ENCODE measurements around the gene CARMIL1.

Gene CARMIL1

DNA sequence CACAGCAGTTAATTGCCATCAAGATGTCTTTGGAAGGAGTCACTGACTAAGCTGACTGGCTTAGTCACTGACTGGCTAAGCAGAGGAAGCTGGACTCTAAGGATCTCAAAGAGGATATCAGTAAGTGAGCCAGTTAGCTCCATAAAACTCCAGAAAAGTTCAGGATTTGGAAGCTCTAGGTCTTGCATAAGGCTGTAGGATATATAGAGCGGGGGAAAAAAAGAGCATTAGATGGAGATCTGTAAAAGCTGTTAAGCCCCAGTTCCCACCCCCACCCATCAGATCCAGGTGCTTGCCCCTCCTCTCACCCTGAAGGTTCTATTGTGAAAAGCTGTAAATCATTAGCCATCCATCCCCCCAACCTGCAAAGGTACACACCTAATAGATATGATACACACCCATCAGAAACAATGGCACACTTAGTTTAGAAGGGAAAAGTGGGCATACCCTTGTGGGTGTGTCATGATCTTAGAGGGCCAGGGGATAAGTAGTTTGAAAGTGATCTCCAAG, 32.2 kb downstream of the CARMIL1 start:
- TF ChIP-seq GATA3 (IDR thresholded peaks at IDR 0.05; ENCODE audit: low read depth, low read length), result no peak
- TF ChIP-seq GATA2 (IDR thresholded peaks at IDR 0.05; ENCODE audit: low read depth, low read length), result no peak

DNA sequence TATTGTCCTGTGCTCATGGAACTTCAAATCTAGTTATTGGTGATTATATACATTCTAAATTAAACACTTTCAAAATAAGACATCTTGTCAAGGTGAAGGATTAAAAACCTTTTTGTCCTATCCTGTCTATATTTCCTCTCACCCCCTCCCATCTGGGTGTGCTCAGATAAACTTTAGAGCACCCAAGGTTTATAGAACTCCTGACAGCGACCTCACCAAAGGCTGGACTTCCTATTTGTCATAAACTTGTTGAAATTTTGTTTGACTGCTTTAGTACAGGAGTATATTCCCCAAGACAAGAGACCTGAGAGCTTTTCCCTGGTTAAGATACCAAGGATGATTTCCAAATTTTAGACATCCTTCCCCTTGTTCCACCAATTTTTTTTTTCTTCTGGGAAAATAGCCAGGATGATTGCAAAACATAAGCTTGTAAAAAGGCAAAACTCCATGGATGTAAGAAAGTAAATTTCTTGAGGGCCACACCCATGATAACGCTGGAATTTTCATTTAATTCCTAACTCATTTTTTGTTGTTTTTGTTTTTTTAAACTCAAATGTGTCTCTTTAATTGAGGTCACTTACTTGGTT, 33.0 kb downstream of the CARMIL1 start:
- TF ChIP-seq GATA3 (IDR thresholded peaks at IDR 0.05; ENCODE audit: low read depth, low read length), result no peak
- no peak for TF ChIP-seq GATA2 (IDR thresholded peaks at IDR 0.05; ENCODE audit: low read depth, low read length)

DNA sequence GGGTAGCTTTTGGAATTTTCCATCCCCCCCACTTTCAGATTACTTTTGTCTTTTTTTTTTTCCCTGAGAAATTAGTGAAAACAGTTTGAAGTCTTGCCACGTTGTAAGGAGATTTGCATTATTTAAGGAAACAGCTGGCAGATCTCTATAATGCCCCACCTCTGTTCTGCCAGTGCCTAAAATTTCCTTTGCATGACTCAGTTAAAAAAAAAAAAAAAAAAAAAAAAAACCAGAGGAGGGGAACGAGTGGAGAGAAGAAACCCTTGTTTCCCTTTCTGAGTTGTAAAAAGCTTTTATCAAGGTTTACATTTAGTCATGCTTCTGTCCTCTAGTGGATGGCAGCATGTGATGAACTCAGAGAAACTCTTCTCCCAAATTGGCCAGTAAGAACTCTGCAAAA, 33.5 kb downstream of the CARMIL1 start:
- TF ChIP-seq GATA3 (IDR thresholded peaks at IDR 0.05; ENCODE audit: low read depth, low read length), result no peak
- TF ChIP-seq GATA2 (IDR thresholded peaks at IDR 0.05; ENCODE audit: low read depth, low read length), result no peak

DNA sequence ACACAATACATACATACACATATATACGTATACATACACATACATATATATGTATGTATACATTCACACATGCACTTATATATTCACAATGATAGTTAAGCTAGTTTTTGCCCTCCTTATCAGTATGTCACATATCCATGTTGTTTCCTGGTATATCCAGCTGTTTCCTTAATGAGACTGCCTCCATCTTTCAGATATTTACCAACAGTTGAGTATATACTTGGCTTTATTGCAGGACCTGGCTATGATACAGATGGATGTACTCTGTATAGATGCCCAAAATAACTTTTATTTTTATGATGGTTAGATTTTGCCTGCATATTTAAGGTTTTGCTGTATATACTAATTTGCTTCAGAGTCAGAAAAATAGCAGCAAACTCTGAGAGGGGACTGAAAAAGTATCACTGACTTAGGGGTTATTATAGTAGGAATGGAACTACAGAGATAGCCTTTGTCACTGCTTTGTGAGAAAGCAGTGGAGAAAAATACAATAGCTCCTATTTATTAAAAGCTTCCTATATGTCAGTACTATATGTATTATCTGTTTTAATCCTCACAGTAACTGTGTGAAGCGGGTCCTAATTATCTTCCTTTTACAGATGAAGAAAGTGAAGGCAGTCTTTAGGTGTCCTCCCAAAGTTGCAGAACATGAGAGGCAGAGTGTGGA, 35.5 kb downstream of the CARMIL1 start:
- TF ChIP-seq GATA2 (IDR thresholded peaks at IDR 0.05; ENCODE audit: low read depth, low read length) (no peak), GATA3 (IDR thresholded peaks at IDR 0.05; ENCODE audit: low read depth, low read length) (no peak)

DNA sequence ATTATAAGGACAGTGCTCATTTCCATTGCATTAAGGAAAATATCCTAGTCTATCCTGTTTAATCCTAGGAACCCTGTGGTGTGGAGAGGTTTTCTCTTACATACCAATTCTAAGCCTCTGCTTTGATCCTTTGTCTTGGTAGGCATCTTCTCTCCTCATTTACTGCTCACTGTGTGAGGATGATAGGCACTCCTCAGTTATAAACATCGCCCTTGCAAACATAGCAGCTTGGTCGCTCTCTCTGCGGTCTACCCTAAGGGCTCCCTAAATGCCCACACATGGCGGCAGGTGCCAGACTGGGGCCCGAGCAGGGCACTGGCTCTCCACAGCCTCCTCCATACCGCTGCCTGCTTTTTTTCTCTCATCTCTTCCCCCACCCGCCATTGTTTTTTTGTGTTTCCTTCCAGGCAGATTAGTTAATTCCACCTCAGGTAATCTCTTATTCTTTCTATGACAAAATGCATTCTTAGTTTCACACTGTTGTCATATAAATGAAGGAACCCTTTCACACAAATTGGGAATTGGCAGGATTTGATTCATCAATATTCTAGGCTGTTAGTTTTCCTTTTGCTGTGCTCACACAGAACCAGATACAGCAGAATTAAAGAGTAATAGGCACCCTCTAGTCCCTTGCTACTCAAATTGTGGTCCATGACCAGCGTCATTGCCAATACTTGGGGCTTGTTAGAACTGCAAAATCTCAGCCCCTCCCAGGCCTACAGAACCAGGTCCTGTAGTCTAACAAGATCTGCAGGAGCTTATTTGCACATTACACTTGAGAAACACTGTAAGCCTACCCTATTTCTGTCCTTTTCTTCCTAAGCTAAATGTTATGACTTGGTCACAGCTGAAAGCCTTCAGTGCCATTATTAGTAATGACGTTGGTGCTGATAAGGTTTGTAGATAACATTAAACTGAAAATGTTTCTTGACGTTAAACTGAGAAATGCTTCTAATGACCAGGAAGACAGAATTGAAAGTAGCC, 36.3 kb downstream of the CARMIL1 start:
- TF ChIP-seq GATA3 (IDR thresholded peaks at IDR 0.05; ENCODE audit: low read depth, low read length) (no peak), GATA2 (IDR thresholded peaks at IDR 0.05; ENCODE audit: low read depth, low read length) (no peak)

DNA sequence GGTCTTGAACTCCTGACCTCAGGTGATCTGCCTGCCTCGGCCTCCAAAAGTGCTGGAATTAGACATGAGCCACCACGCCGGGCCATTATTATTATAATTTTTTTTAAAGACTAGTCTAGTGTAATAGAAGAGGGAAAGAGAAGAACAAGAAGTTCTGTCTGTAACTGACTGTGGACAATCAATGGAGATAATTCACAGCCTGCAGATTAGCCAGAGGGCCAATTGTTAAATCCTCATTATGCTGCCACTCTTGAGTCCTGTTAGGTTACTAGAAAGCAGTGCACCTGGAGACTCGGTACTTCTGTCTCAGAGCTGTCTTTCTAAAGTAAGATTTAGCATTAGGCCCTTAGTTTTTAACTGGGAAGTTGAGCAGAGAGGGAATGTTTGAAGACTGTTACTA, 37.5 kb downstream of the CARMIL1 start:
- no peak for TF ChIP-seq GATA3 (IDR thresholded peaks at IDR 0.05; ENCODE audit: low read depth, low read length)
- TF ChIP-seq GATA2 (IDR thresholded peaks at IDR 0.05; ENCODE audit: low read depth, low read length), result no peak

DNA sequence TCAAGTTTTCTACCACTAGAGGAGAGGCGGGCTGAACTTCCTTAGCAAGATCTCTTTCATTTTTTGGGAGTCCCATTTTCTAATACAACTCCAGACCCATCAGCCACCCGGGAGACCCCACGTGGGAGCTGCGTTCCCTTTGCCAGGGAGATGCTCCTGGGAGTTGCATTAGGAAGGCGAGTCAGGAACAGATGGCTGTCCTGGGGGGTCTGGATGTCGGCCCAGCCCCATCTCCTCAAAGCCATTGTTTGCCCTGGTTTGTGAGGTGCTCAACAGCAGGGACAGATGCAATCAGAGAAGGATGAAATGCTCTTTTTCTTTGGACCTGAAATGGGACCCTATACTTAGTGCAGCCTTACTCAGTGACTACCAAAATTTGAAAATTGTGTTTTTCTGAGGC, 39.4 kb downstream of the CARMIL1 start:
- TF ChIP-seq GATA3 (IDR thresholded peaks at IDR 0.05; ENCODE audit: low read depth, low read length) (no peak), GATA2 (IDR thresholded peaks at IDR 0.05; ENCODE audit: low read depth, low read length) (no peak)

DNA sequence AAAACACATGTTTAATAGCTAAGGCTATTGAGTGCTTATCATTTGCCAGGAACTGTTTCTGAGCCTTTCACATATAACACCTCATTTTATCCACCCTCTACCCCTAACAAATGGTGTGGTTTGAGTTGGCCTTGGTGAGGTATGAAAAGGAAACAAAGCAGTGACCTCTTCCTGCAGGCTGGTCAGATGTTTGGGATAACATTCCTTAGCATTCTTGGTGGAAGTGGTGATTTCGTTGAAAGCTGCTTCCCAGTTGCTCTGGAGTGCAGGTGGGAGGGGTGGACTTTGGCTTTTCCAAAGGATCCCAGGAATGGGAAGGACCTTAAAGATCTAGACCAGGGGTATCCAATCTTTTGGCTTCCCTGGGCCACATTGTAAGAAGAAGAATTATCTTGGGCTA, 41.3 kb downstream of the CARMIL1 start:
- no peak for TF ChIP-seq GATA2 (IDR thresholded peaks at IDR 0.05; ENCODE audit: low read depth, low read length)
- no peak for TF ChIP-seq GATA3 (IDR thresholded peaks at IDR 0.05; ENCODE audit: low read depth, low read length)

DNA sequence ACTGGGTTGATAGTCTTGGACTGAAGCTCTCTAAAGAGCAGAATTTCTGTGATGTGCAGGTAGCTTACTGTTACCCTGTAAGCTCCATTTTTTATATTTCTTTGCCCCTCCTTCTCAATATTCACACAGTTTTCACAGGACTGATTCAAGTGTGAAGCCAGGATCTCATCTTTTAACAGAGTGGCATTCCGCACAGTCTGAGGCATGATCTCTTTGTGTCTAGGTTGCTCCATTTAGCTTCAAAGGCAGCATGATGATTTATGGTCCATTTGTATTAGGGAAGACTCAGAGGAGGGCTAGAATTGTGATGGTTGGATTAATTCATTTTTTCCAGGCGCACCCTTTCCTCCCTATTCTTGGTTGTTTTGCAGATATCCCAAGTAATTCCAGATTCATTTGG, 43.5 kb downstream of the CARMIL1 start:
- TF ChIP-seq GATA2 (IDR thresholded peaks at IDR 0.05; ENCODE audit: low read depth, low read length) (no peak), GATA3 (IDR thresholded peaks at IDR 0.05; ENCODE audit: low read depth, low read length) (no peak)

DNA sequence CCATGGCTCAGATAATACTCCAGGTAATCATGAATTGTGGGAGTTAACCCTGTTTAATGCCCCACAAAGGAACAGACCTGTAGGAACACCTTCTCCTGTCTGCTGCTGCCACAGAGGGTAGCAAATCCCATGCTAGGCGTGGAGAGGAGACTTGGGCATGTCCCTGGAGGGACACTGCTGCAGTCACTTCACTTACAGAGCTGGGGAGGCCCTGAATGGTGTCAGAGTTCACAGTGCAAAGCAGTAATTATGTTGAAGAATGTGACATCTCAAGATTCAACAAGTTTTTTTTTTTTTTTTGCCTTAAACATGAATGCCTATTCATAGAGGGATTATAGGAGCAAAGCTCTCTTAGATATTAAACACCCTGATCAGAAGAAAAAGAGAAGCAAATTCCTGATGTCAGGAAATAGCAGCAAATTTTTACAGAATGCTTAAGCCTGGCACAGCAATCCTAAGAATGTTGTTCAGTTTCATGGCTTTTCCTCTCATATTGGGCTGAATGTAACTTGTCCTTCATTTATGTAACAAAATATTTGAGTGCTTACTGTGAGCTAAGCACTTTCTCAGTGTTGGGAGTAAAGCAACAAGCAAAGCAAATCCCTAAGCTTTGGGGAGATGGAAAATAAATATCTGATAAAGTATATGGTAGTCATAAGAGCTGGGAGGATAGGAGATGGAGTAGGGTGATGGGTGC, 45.0 kb downstream of the CARMIL1 start:
- TF ChIP-seq GATA3 (IDR thresholded peaks at IDR 0.05; ENCODE audit: low read depth, low read length), result no peak
- no peak for TF ChIP-seq GATA2 (IDR thresholded peaks at IDR 0.05; ENCODE audit: low read depth, low read length)

DNA sequence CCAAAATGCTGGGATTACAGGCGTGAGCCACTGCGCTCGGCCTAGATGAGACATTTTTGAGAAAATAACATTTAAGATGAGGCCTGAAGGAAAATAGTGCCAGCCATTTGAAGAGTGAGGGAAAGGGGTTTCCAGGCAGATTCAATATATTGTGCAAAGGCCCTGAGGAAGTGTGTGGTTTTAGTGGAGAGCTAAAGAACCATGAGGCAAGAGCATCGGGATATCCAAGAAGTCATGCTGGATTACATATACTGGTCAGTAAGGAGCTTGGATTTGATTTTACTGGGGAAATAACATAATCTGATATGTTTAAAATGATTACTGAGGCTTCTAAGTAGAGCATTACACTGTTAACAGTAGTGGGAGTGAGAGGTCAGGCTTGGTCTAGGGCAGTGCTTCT, 47.0 kb downstream of the CARMIL1 start:
- TF ChIP-seq GATA2 (IDR thresholded peaks at IDR 0.05; ENCODE audit: low read depth, low read length), result no peak

DNA sequence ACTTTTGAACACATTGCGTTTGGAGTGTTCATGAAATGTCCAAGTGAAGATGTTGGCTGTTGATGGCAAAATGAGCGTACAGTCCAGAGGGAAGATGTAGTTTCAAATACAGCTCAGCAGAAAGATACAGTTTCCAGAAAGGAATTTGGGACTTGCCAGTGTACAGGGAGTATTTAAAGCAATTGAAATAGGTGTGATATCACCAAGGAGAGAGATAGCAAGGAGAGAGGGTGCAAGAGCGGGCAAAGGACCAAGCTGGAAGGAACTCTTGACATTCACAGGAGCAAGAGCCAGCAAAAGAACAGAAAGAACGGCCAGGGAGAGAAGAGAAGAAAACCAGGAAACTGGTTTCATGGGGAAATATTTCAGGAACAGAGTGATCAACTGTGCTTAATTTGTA, 47.8 kb downstream of the CARMIL1 start:
- no peak for TF ChIP-seq GATA2 (IDR thresholded peaks at IDR 0.05; ENCODE audit: low read depth, low read length)
- TF ChIP-seq GATA3 (IDR thresholded peaks at IDR 0.05; ENCODE audit: low read depth, low read length), result no peak

DNA sequence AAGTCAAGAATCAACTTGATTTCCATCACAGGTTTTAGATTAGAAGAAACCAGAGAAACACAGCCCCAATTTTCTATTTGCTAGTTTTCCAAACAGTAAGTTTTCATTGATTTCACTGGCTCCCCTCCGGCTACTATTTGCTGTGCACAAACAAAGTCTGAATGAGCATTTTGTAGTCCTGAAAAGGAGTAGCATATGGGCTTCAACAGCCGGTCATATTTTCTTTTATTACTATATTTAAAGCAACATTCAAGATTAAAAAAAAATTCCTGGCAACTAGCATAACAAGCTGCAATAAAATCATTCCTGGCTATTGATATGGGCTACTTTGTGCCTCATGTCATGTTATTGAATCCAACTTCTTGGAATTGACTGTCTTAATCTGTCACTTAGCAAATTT, 48.3 kb downstream of the CARMIL1 start:
- TF ChIP-seq GATA3 (IDR thresholded peaks at IDR 0.05; ENCODE audit: low read depth, low read length), result no peak
- no peak for TF ChIP-seq GATA2 (IDR thresholded peaks at IDR 0.05; ENCODE audit: low read depth, low read length)

Data from SH-SY5Y (cell line).